SH-SY5Y (cell line): Measurements from ENCODE around the gene RBM38.

ENCODE experiments used
- GATA2 ChIP-seq: IDR thresholded peaks from 2 replicates; pipeline ENCODE4 v1.6.1; 2011; ENCODE audit warnings: mild to moderate bottlenecking, low read depth, low read length
- GATA3 ChIP-seq: IDR thresholded peaks from 2 replicates; pipeline ENCODE4 v1.6.1; 2011; ENCODE audit warnings: low read depth, mild to moderate bottlenecking, low read length, moderate library complexity

Gene RBM38

GRCh38 chr20:57393321-57394120, 2.3 kb downstream of the RBM38 start:
- TF ChIP-seq GATA3 (no peak), GATA2 (no peak)

- no peak for TF ChIP-seq GATA2
- TF ChIP-seq GATA3, result no peak
Observed at GRCh38 chr20:57394121-57395082, 3.2 kb downstream of the RBM38 start.

GRCh38 chr20:57395111-57395966, 4.1 kb downstream of the RBM38 start:
- TF ChIP-seq GATA2, result no peak
- no peak for TF ChIP-seq GATA3

GRCh38 chr20:57396212-57396983, 5.2 kb downstream of the RBM38 start:
- no peak for TF ChIP-seq GATA3

GRCh38 chr20:57396984-57397692, 5.9 kb downstream of the RBM38 start:
- TF ChIP-seq GATA2 (no peak), GATA3 (no peak)

GRCh38 chr20:57397693-57398108, 6.5 kb downstream of the RBM38 start:
- TF ChIP-seq GATA2, result no peak
- no peak for TF ChIP-seq GATA3

- TF ChIP-seq GATA3 (no peak), GATA2 (no peak)
Observed at GRCh38 chr20:57398231-57398821, 7.1 kb downstream of the RBM38 start.

GRCh38 chr20:57398901-57399535, 7.8 kb downstream of the RBM38 start:
- TF ChIP-seq GATA3, result no peak
- TF ChIP-seq GATA2, result no peak

GRCh38 chr20:57399587-57400155, 8.5 kb downstream of the RBM38 start:
- TF ChIP-seq GATA2, result no peak
- no peak for TF ChIP-seq GATA3

GRCh38 chr20:57400231-57400701, 9.1 kb downstream of the RBM38 start:
- TF ChIP-seq GATA2 (no peak), GATA3 (no peak)

GRCh38 chr20:57400821-57401564, 9.8 kb downstream of the RBM38 start:
- TF ChIP-seq GATA2, result no peak
- no peak for TF ChIP-seq GATA3
